LNCaP clone FGC (cell line): Measurements from ENCODE around the gene C13orf42.
A peak's percentile ranks its signal among the peaks of the same experiment; 100 is the strongest.

Source experiments
- DNase-seq: peaks from one replicate; pipeline ENCODE4 v3.0.0-alpha.2; 2011; ENCODE audit warnings: low read depth
- H3K4me3 ChIP-seq: 2 replicates; pipeline ENCODE4 v1.5.1; 2011; ENCODE audit warnings: mild to moderate bottlenecking, low read depth, low read length, control low read depth
- TF ChIP-seq, protein P1 (sequence below): IDR thresholded peaks from 2 replicates; pipeline ENCODE4 v1.5.1; 2012; ENCODE audit warnings: mild to moderate bottlenecking; ENCODE audit not compliant: control insufficient read depth, insufficient read depth; ENCODE audit errors: extremely low read depth

Gene C13orf42

DNA sequence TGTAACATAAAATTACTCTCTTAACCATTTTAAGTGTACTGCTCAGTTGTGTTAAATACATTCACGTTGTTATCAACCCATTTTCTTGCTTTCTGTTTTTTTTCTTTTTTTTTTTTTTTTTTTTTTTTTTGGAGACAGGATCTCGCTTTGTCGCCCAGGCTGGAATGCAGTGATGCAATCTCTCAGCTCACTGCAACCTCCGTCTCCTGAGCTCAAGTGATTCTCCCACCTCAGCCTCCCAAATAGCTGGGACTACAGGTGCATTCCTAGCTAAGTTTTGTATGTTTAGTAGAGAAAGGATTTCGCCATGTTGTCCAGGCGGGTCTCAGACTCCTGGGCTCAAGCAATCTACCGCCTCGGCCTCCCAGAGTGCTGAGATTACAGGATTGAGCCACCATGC, 42.5 kb upstream of the C13orf42 start:
- H3K4me3 ChIP-seq = no peak overlapping the region
- TF ChIP-seq, protein P1, sequence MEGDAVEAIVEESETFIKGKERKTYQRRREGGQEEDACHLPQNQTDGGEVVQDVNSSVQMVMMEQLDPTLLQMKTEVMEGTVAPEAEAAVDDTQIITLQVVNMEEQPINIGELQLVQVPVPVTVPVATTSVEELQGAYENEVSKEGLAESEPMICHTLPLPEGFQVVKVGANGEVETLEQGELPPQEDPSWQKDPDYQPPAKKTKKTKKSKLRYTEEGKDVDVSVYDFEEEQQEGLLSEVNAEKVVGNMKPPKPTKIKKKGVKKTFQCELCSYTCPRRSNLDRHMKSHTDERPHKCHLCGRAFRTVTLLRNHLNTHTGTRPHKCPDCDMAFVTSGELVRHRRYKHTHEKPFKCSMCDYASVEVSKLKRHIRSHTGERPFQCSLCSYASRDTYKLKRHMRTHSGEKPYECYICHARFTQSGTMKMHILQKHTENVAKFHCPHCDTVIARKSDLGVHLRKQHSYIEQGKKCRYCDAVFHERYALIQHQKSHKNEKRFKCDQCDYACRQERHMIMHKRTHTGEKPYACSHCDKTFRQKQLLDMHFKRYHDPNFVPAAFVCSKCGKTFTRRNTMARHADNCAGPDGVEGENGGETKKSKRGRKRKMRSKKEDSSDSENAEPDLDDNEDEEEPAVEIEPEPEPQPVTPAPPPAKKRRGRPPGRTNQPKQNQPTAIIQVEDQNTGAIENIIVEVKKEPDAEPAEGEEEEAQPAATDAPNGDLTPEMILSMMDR = no peak
- no peak for DNase-seq

DNA sequence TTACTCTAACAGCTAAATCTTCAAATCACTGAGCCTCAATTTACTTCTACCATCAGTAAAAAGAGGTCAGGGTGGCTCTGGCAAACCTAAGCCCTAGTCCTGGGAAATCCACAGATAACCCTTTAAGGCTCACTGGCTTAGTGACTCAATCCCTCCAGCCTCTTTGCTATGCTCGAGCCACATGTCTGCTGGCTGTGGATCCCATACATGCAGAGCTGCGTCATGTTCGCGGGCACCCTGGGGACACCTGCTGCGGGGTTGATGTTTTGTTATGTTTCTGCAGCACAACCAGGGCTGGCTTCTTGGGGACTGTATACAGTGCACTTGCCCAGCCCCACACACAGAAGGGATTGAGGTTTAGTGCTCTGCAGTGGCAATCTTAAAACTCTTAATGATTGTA, 41.6 kb upstream of the C13orf42 start:
- no peak overlapping the region for H3K4me3 ChIP-seq
- DNase-seq = no peak
- TF ChIP-seq, protein P1 = no peak

DNA sequence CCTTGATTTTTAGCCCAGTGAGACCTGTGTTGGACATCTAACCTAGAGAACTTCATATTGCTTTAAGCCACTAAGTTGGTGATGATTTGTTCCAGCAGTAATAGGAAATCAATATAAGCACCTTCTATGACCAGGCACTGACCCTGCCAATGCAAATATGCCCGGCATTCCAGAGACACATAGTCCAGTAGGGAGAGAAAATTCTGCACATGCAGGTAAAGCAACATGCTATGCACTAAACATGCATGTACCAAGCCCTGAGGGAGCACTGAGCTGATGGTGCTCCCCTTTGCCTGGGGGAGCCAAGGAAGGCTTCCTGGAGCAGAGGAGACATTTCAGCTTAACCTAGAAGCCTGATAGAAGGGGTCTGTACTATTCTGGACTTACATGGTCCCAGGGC, 40.4 kb upstream of the C13orf42 start:
- TF ChIP-seq, protein P1 = no peak
- H3K4me3 ChIP-seq = no peak overlapping the region
- no peak for DNase-seq

DNA sequence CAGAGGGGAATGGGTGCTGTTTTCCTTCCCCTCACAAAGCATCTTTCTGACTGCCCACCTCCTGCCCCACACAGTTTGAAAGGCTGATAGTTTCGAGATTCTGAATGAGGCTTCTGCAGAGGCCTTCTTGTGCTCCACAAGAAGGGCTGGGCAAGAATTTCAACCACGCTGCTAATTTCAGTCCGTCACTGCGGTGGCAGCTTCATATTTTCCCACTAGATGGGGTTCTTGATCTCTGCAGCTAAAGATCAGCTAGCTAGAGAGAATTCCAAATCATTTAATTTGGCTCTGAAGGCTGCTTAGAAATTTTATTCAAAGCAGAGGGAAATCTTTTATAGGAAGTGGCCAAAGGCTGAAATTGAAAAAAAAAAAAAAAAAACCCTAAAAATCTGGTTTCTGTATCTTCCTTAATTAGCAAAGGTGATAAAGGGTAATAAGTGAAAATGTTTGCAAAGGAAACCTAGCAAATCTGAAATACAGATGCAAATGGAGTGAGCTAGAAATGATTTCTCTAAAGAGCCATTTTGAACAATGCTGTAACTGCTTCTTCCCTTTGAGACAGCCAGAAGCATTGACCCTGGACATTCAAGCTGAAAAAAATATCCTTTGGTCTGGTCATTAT, 38.0 kb upstream of the C13orf42 start:
- DNase-seq = peak; percentile 25
- TF ChIP-seq, protein P1 = peak; percentile 76
- no peak overlapping the region for H3K4me3 ChIP-seq

DNA sequence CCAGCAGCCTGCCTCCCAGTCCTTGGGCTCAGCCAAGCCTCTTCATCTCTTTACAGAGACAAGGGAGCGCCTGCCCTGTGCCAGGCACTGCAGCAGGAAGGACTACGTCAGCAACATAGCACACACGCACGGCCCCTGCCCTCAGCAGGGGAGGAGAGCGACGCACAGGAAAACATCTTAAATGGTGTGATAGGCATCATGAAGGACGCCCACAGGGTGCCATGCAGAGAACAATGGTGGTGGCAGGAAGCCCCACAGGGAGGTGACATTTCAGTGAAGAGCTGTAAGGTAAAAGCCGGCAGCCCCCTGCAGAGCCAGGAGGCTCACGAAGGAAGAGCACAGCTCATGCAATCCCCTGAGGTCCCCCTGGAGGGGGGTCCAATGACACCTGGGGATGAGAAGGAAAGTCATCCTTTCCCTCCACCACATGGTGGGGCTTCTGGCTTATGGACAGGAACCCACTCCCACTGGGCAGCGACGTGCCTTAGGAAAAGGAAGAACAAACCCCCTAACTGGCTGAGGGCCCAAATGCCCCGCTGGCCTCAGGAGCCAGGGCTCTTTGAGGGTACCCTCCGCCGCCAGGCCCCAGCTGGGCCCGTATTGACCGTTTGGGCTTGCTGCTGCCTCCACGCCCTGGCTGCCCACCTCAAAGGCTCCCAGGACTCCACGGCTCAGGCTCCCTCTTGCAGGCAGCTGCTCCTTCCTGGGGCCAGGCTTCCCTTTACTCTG, 37.3 kb upstream of the C13orf42 start:
- DNase-seq = no peak
- TF ChIP-seq, protein P1 = no peak
- H3K4me3 ChIP-seq = no peak overlapping the region

DNA sequence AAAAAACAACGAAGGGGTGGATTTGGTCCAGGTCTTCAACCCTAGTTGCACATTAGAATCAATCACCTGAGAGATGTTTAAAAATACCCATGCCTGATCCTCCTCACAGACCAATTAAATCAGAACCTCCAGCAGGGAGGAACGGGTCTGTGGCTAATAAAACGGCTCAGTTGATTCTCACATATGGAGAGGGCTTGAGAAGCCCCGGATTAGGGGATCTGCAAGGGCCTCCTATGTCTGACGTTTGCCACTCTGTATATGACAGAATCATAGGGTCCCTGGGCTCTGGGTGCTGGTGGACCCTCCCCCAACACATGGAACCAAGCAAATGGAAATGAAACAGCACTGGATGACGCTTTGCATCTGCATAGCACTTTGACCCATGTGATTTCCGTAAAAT, 36.7 kb upstream of the C13orf42 start:
- DNase-seq = no peak
- TF ChIP-seq, protein P1 = no peak
- no peak overlapping the region for H3K4me3 ChIP-seq

DNA sequence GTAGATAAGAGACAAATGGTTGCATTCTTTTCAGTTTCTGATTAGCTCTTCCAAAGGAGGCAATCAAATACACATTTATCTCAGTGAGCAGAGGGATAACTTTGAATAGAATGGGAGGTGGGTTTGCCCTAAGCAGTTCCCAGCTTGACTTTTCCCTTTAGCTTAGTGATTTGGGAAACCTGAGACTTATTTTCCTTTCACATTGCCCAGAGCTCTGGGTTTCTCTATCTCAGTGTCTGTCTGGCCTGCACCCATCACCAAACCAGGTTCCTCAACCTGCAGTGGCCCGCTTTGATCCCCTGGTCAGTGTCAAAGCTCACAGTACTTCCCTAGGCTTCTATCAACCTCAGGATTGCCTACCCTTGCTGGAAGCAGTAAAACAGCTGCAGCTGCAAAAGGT, 35.6 kb upstream of the C13orf42 start:
- DNase-seq = no peak
- H3K4me3 ChIP-seq = no peak overlapping the region
- TF ChIP-seq, protein P1 = no peak
